Measurements from ENCODE around the gene MCF2L.

Gene MCF2L

GRCh38 chr13:112983428-112984196 lies 14.6 kb downstream of the MCF2L start:
- H3K4me3 ChIP-seq (ENCODE audit: low read depth, low read length): no peak overlapping the region
- no peak for DNase-seq (ENCODE audit: low read depth)
- TF ChIP-seq CTCF (IDR thresholded peaks at IDR 0.05; ENCODE audit: low read depth, low read length, missing control alignments): no peak

GRCh38 chr13:112984501-112984900 lies 15.5 kb downstream of the MCF2L start:
- DNase-seq (ENCODE audit: low read depth): no peak
- no peak overlapping the region for H3K4me3 ChIP-seq (ENCODE audit: low read depth, low read length)
- TF ChIP-seq CTCF (IDR thresholded peaks at IDR 0.05; ENCODE audit: low read depth, low read length, missing control alignments): no peak

GRCh38 chr13:112984954-112985802 lies 16.2 kb downstream of the MCF2L start:
- no peak overlapping the region for H3K4me3 ChIP-seq (ENCODE audit: low read depth, low read length)
- no peak for TF ChIP-seq CTCF (IDR thresholded peaks at IDR 0.05; ENCODE audit: low read depth, low read length, missing control alignments)
- no peak for DNase-seq (ENCODE audit: low read depth)

- no peak overlapping the region for H3K4me3 ChIP-seq (ENCODE audit: low read depth, low read length)
- TF ChIP-seq CTCF (IDR thresholded peaks at IDR 0.05; ENCODE audit: low read depth, low read length, missing control alignments): no peak
- DNase-seq (ENCODE audit: low read depth): no peak
These were observed 16.9 kb downstream of the MCF2L start for GRCh38 chr13:112985803-112986408.

- no peak for DNase-seq (ENCODE audit: low read depth)
- H3K4me3 ChIP-seq (ENCODE audit: low read depth, low read length): no peak overlapping the region
- no peak for TF ChIP-seq CTCF (IDR thresholded peaks at IDR 0.05; ENCODE audit: low read depth, low read length, missing control alignments)
These were observed 17.5 kb downstream of the MCF2L start for GRCh38 chr13:112986470-112986869.

GRCh38 chr13:112986946-112987681 lies 18.1 kb downstream of the MCF2L start:
- H3K4me3 ChIP-seq (ENCODE audit: low read depth, low read length): no peak overlapping the region
- DNase-seq (ENCODE audit: low read depth): no peak
- TF ChIP-seq CTCF (IDR thresholded peaks at IDR 0.05; ENCODE audit: low read depth, low read length, missing control alignments): no peak

All from GM12864 (cell line).